ENCODE results near the gene MC1R.
A peak's percentile ranks its signal among the peaks of the same experiment; 100 is the strongest.
"Not testable (repeated sequence)": the region's sequence is repeated elsewhere in the genome, so short reads cannot be mapped to it uniquely, and the experiment has no call there.

MC1R gene

GRCh38 chr16:89913408-89914387, 5.0 kb upstream of the MC1R start:
- DNase-seq (ENCODE audit: low read depth in 2 of 2), result no peak

- not testable (repeated sequence) for DNase-seq (ENCODE audit: low read depth in 2 of 2)
Observed at GRCh38 chr16:89914642-89915285, 3.9 kb upstream of the MC1R start.

- DNase-seq (ENCODE audit: low read depth in 2 of 2), result no peak
Observed at GRCh38 chr16:89915303-89916232, 3.1 kb upstream of the MC1R start.

GRCh38 chr16:89917773-89918452, 749 bp upstream of the MC1R start:
- peak; percentile 51 to 61 for DNase-seq (ENCODE audit: low read depth in 2 of 2)

GRCh38 chr16:89919535-89920406, 1.1 kb downstream of the MC1R start:
- no peak for DNase-seq (ENCODE audit: low read depth in 2 of 2)

GRCh38 chr16:89920723-89921122, 2.1 kb downstream of the MC1R start:
- DNase-seq (ENCODE audit: low read depth in 2 of 2), result no peak

GRCh38 chr16:89921131-89921701, 2.6 kb downstream of the MC1R start:
- no peak for DNase-seq (ENCODE audit: low read depth in 2 of 2)

- no peak for DNase-seq (ENCODE audit: low read depth in 2 of 2)
Observed at GRCh38 chr16:89921702-89922476, 3.2 kb downstream of the MC1R start.

GRCh38 chr16:89922477-89922883, 3.8 kb downstream of the MC1R start:
- DNase-seq (ENCODE audit: low read depth in 2 of 2), result no peak

- no peak for DNase-seq (ENCODE audit: low read depth in 2 of 2)
Observed at GRCh38 chr16:89922884-89923639, 4.4 kb downstream of the MC1R start, which contains the start of gene TUBB3. Gene TUBB3, plus strand, starts transcription at chr16:89923342. Its CDS starts 60 bp downstream, at chr16:89923402.

GRCh38 chr16:89923640-89924296, 5.1 kb downstream of the MC1R start:
- no peak for DNase-seq (ENCODE audit: low read depth in 2 of 2)

GRCh38 chr16:89924297-89924924, 5.7 kb downstream of the MC1R start:
- DNase-seq (ENCODE audit: low read depth in 2 of 2), result no peak

GRCh38 chr16:89924925-89925307, 6.3 kb downstream of the MC1R start:
- DNase-seq (ENCODE audit: low read depth in 2 of 2), result no peak

GRCh38 chr16:89925596-89926079, 7.0 kb downstream of the MC1R start:
- no peak for DNase-seq (ENCODE audit: low read depth in 2 of 2)

- no peak for DNase-seq (ENCODE audit: low read depth in 2 of 2)
Observed at GRCh38 chr16:89931305-89931896, 12.7 kb downstream of the MC1R start.

- DNase-seq (ENCODE audit: low read depth in 2 of 2), result no peak
Observed at GRCh38 chr16:89931964-89932363, 13.3 kb downstream of the MC1R start.

- DNase-seq (ENCODE audit: low read depth in 2 of 2), result not testable (repeated sequence)
Observed at GRCh38 chr16:89934019-89934418, 15.4 kb downstream of the MC1R start.
